ENCODE measurements around the gene GAS6. TPM values are rescaled to one million over a fixed set of nuclear protein-coding genes. Genes with fewer than 3 reads are reported as not detected.

GAS6 gene
- total and polyA plus RNA-seq, 2 donors (not counting 3 experiments of a cell fraction or from before 2014, with no cell fraction given) = 69.2 to 109 TPM

DNA sequence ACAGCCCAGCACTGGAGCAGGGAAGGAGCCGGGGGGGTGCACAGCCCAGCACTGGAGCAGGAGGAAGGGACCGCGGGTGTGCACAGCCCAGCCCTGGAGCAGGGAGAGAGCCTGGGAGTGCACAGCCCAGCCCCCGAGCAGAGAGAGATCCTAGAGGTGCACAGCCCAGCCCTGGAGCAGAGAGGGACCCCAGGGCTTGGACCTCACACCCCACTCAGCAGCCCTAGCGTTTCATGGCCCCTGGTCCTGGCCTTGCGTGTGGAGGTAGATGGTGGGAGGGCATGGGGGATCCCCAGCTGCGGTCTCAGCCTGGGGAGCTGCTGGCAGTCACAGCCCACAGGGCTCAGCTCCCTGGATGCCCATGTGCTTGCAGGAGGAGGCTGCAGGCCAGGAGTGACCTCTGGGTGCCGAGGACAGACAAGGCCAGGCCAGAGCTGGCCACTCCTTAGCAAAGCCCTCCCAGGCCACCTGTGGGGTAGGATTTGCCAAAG lies 25.1 kb downstream of the GAS6 start:
- Histone ChIP-seq H3K4me1 (ENCODE audit: control insufficient read depth, extremely low read depth, insufficient read depth, low read length) (peaks cover 13% of the 10 kb centered on the region), H3K4me2 (ENCODE audit: insufficient read depth, low read length) (no peak overlapping the region), H3K36me3 (ENCODE audit: control insufficient read depth in 2 of 2, extremely low read depth in 1 of 2, insufficient read depth in 2 of 2, low read length in 2 of 2) (peaks cover 0 to 11% of the 10 kb centered on the region in 2 experiments), H3K9ac (replicated peaks; ENCODE audit: extremely low read depth, insufficient read depth, low read length) (no peak overlapping the region), H3K9me3 (replicated peaks; ENCODE audit: control insufficient read depth, insufficient read depth, low read length) (no peaks in the 10 kb centered on the region), H2AFZ (ENCODE audit: low read depth, low read length) (no peak overlapping the region), H3K27ac (ENCODE audit: insufficient read depth, low read depth, low read length) (no peak overlapping the region), H3K4me3 (replicated peaks in 1 of 3; ENCODE audit: insufficient read depth in 1 of 3, low read depth in 1 of 3, low read length in 3 of 3) (no peak overlapping the region), H3K9me1 (replicated peaks; ENCODE audit: control insufficient read depth, extremely low read depth, insufficient read depth, low read length) (no peaks in the 10 kb centered on the region), H4K20me1 (replicated peaks; ENCODE audit: control insufficient read depth, extremely low read depth, insufficient read depth, low read length) (no peaks in the 10 kb centered on the region), H3K27me3 (ENCODE audit: control insufficient read depth in 2 of 2, insufficient read depth in 2 of 2, low read length in 2 of 2) (no peaks in the 10 kb centered on the region), H3K79me2 (ENCODE audit: control insufficient read depth, insufficient read depth, low read length) (no peaks in the 10 kb centered on the region)
- intact Hi-C loops (cut with micrococcal nuclease) (no loop called here), dilution Hi-C loops (cut with MboI; ENCODE audit: extremely low pct_ligation_motif_present, low sequenced_read_pairs) (no loop called here)
- CTCF ChIA-PET = interaction anchor here (2.0 kb wide), 1 partner anchor 66 kb away, joined by 15 read pairs; no protein-coding TSS in a partner anchor
- FAIRE-seq = no peak
- TF ChIP-seq FOS (IDR thresholded peaks at IDR 0.05; ENCODE audit: borderline replicate concordance, insufficient read depth, low read length) (no peak), EZH2 (IDR thresholded peaks at IDR 0.05; ENCODE audit: borderline replicate concordance, low read depth, low read length, severe bottlenecking) (no peak), GATA2 (IDR thresholded peaks at IDR 0.05; ENCODE audit: insufficient read depth, insufficient read length, low read depth, low read length) (no peak), MYC (IDR thresholded peaks at IDR 0.05; ENCODE audit: low read depth, low read length) (no peak), POLR2A (IDR thresholded peaks at IDR 0.05; ENCODE audit: low read depth, low read length) (no peak), JUN (IDR thresholded peaks at IDR 0.05; ENCODE audit: borderline replicate concordance, insufficient read depth, insufficient read length, low read depth) (no peak), POLR2AphosphoS5 (IDR thresholded peaks at IDR 0.05; ENCODE audit: insufficient read depth, low read depth, low read length) (no peak)
- TF ChIP-seq, protein P1, sequence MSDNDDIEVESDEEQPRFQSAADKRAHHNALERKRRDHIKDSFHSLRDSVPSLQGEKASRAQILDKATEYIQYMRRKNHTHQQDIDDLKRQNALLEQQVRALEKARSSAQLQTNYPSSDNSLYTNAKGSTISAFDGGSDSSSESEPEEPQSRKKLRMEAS (IDR thresholded peaks at IDR 0.05; ENCODE audit: insufficient read depth, insufficient read length) = no peak
- TF ChIP-seq, protein P2, sequence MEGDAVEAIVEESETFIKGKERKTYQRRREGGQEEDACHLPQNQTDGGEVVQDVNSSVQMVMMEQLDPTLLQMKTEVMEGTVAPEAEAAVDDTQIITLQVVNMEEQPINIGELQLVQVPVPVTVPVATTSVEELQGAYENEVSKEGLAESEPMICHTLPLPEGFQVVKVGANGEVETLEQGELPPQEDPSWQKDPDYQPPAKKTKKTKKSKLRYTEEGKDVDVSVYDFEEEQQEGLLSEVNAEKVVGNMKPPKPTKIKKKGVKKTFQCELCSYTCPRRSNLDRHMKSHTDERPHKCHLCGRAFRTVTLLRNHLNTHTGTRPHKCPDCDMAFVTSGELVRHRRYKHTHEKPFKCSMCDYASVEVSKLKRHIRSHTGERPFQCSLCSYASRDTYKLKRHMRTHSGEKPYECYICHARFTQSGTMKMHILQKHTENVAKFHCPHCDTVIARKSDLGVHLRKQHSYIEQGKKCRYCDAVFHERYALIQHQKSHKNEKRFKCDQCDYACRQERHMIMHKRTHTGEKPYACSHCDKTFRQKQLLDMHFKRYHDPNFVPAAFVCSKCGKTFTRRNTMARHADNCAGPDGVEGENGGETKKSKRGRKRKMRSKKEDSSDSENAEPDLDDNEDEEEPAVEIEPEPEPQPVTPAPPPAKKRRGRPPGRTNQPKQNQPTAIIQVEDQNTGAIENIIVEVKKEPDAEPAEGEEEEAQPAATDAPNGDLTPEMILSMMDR (IDR thresholded peaks at IDR 0.05; ENCODE audit: extremely low read depth in 1 of 2, insufficient read depth in 1 of 2, low read depth in 1 of 2, low read length in 2 of 2) = no peak
- POLR2A ChIA-PET = no interaction called here
- no TSS peak for BruUV-seq (replicated peaks)
- no peak for DNase-seq (ENCODE audit: low read depth, low spot score)

Measured in endothelial cell of umbilical vein (primary cell).